SK-N-SH (cell line): ENCODE measurements around the gene TMEM190. TPM values are rescaled to one million over a fixed set of nuclear protein-coding genes. Genes with fewer than 3 reads are reported as not detected.

Experiments used
- CTCF ChIA-PET: fragments of 300-600, 350-600 bp; formaldehyde crosslinking; extraction: SDS; loops from one replicate; lab custom pipeline; 2021; lab: Yijun Ruan, JAX
- POLR2A ChIA-PET: fragments of 350-600 bp; sonication (Branson Sonifier 250); formaldehyde crosslinking; extraction: SDS; loops from one replicate; lab custom pipeline; 2020; ENCODE audit warnings: antibody characterized with exemption, inconsistent platforms; lab: Yijun Ruan, JAX
- DNase-seq: peaks from one replicate; pipeline ENCODE4 v3.0.0; 2012
- H2AFZ ChIP-seq: fragments of 200-600 bp; sonication (generic); 2 replicates; pipeline ENCODE4 v1.8.1; 2016; ENCODE audit warnings: antibody characterized with exemption, mild to moderate bottlenecking, low read depth
- H3F3A ChIP-seq: fragments of 200-600 bp; sonication (generic); replicated peaks from 2 replicates; pipeline ENCODE3; 2016; ENCODE audit warnings: antibody characterized with exemption, mild to moderate bottlenecking; ENCODE audit not compliant: insufficient read depth
- H3K27ac ChIP-seq, 2 experiments: fragments of 200-500 bp in 1 of 2; fragments of 200-600 bp in 1 of 2; sonication (Bioruptor generic) in 1 of 2; sonication (generic), shearing (Covaris generic) in 1 of 2; 2 replicates each; pipeline versions ENCODE4 v1.5.1 to v1.6.1; 2014 to 2016; ENCODE audit warnings: low read depth in 2 of 2, inconsistent platforms in 1 of 2, low read length in 1 of 2, mild to moderate bottlenecking in 1 of 2, mixed read lengths in 1 of 2
- H3K27me3 ChIP-seq: fragments of 200-600 bp; sonication (generic), shearing (Covaris generic); 2 replicates; pipeline ENCODE4 v1.6.1; 2016; ENCODE audit warnings: mixed run types; ENCODE audit not compliant: insufficient read depth
- H3K36me3 ChIP-seq, 2 experiments: fragments of 200-500 bp in 1 of 2; fragments of 200-600 bp in 1 of 2; sonication (Bioruptor generic) in 1 of 2; sonication (generic) in 1 of 2; replicated peaks in 1 of 2; 2 replicates each; pipeline versions ENCODE3 to v1.5.1; 2014 to 2016; ENCODE audit warnings: low read length in 1 of 2, mild to moderate bottlenecking in 1 of 2; ENCODE audit not compliant: insufficient read depth in 2 of 2, control insufficient read depth in 1 of 2
- H3K4me1 ChIP-seq, 2 experiments: fragments of 200-500 bp in 1 of 2; fragments of 200-600 bp in 1 of 2; sonication (Bioruptor generic) in 1 of 2; sonication (generic), shearing (Covaris generic) in 1 of 2; 2 replicates each; pipeline versions ENCODE4 v1.5.1 to v1.6.1; 2014 to 2016; ENCODE audit warnings: low read depth in 1 of 2, low read length in 1 of 2, mixed run types in 1 of 2; ENCODE audit not compliant: insufficient read depth in 2 of 2, control insufficient read depth in 1 of 2
- H3K4me2 ChIP-seq: fragments of 200-600 bp; sonication (generic), shearing (Covaris generic); 2 replicates; pipeline ENCODE4 v1.6.1; 2017; ENCODE audit warnings: mixed run types
- H3K4me3 ChIP-seq, 2 experiments: fragments of 200-500 bp in 1 of 2; fragments of 200-600 bp in 1 of 2; sonication (Bioruptor generic) in 1 of 2; sonication (generic), shearing (Covaris generic) in 1 of 2; 2 replicates each; pipeline versions ENCODE4 v1.5.1 to v1.8.1; 2014 to 2016; ENCODE audit warnings: low read depth in 2 of 2, inconsistent platforms in 1 of 2, low read length in 1 of 2, mild to moderate bottlenecking in 1 of 2, mixed read lengths in 1 of 2, moderate library complexity in 1 of 2
- H3K79me2 ChIP-seq: fragments of 200-600 bp; sonication (generic); 2 replicates; pipeline ENCODE4 v1.8.1; 2017; ENCODE audit warnings: mild to moderate bottlenecking; ENCODE audit not compliant: insufficient read depth
- H3K9ac ChIP-seq: fragments of 200-600 bp; sonication (generic); 2 replicates; pipeline ENCODE4 v1.6.1; 2017; ENCODE audit warnings: mixed run types
- H3K9me2 ChIP-seq: fragments of 200-600 bp; sonication (generic); 2 replicates; pipeline ENCODE4 v1.6.1; 2017; ENCODE audit warnings: mixed run types
- H3K9me3 ChIP-seq: fragments of 200-600 bp; sonication (generic); 2 replicates; pipeline ENCODE4 v1.6.1; 2017; ENCODE audit warnings: mixed run types, mild to moderate bottlenecking, moderate library complexity
- H4K20me1 ChIP-seq: fragments of 200-600 bp; sonication (generic); 2 replicates; pipeline ENCODE4 v1.6.1; 2017; ENCODE audit warnings: mild to moderate bottlenecking, mixed run types; ENCODE audit not compliant: insufficient read depth
- CHD2 ChIP-seq: fragments of 150-350 bp; IDR thresholded peaks from 2 replicates; pipeline ENCODE4 v1.6.1; 2018; ENCODE audit warnings: low read length; ENCODE audit not compliant: partially characterized antibody
- EZH2phosphoT487 ChIP-seq: fragments of 200-600 bp; sonication (generic); IDR thresholded peaks from 2 replicates; pipeline ENCODE4 v1.6.1; 2017; ENCODE audit warnings: low read depth, mixed run types, mild to moderate bottlenecking, antibody characterized with exemption, moderate library complexity, borderline replicate concordance
- FOSL2 ChIP-seq: IDR thresholded peaks from 2 replicates; pipeline ENCODE4 v1.4.0; 2012; ENCODE audit warnings: low read depth, mild to moderate bottlenecking, moderate library complexity, borderline replicate concordance
- FOXM1 ChIP-seq: IDR thresholded peaks from 2 replicates; pipeline ENCODE4 v1.4.0; 2012; ENCODE audit warnings: low read depth, mild to moderate bottlenecking
- GABPA ChIP-seq: IDR thresholded peaks from 2 replicates; pipeline ENCODE4 v1.4.0; 2012; ENCODE audit warnings: low read depth, mild to moderate bottlenecking
- GATA2 ChIP-seq: sonication (generic); formaldehyde crosslinking; IDR thresholded peaks from 2 replicates; pipeline ENCODE4 v1.5.0; 2020; ENCODE audit warnings: mild to moderate bottlenecking, missing genetic modification reagents
- MEF2A ChIP-seq: IDR thresholded peaks from 2 replicates; pipeline ENCODE4 v1.4.0; 2012; ENCODE audit warnings: low read depth, borderline replicate concordance
- NFIC ChIP-seq: IDR thresholded peaks from 2 replicates; pipeline ENCODE4 v1.4.0; 2012; ENCODE audit warnings: borderline replicate concordance
- NRF1 ChIP-seq: IDR thresholded peaks from 2 replicates; pipeline ENCODE4 v1.6.1; 2012; ENCODE audit warnings: low read depth, mild to moderate bottlenecking, low read length
- RFX5 ChIP-seq: IDR thresholded peaks from 2 replicates; pipeline ENCODE4 v1.6.1; 2012; ENCODE audit warnings: mild to moderate bottlenecking, improper control_type of control experiment, low read length
- RXRA ChIP-seq: IDR thresholded peaks from 2 replicates; pipeline ENCODE4 v1.4.0; 2012; ENCODE audit warnings: low read depth, mild to moderate bottlenecking, borderline replicate concordance
- SMC3 ChIP-seq: IDR thresholded peaks from 2 replicates; pipeline ENCODE4 v1.6.1; 2012; ENCODE audit warnings: low read depth, low read length, improper control_type of control experiment
- TCF12 ChIP-seq: IDR thresholded peaks from 2 replicates; pipeline ENCODE4 v1.4.0; 2012
- TEAD4 ChIP-seq: IDR thresholded peaks from 2 replicates; pipeline ENCODE4 v1.4.0; 2012; ENCODE audit warnings: mild to moderate bottlenecking, borderline replicate concordance; ENCODE audit not compliant: insufficient read depth
- WGBS: methylation state at CpG from one replicate; pipeline ENCODE4 v1.1.6; 2017; ENCODE audit warnings: low lambda C conversion rate; 5-methylcytosine and 5-hydroxymethylcytosine counted together
- polyA plus RNA-seq, 3 experiments: library from polyadenylated mRNA; depleted of rRNA; stranded (reverse); fragments of >200 nt; gene quantifications; 2 replicates each; pipeline ENCODE4 v1.2.3, GENCODE V29; 2012
- TF ChIP-seq, protein P1 (sequence below): fragments of 200-600 bp; sonication (generic); IDR thresholded peaks from 2 replicates; pipeline ENCODE4 v1.6.1; 2017; ENCODE audit warnings: antibody characterized with exemption, mild to moderate bottlenecking, moderate library complexity
- TF ChIP-seq, protein P2 (sequence below): fragments of 150-350 bp; IDR thresholded peaks from 2 replicates; pipeline ENCODE4 v1.6.1; 2017; ENCODE audit warnings: antibody characterized with exemption, low read length, low read depth, borderline replicate concordance
- TF ChIP-seq, protein P3 (sequence below): IDR thresholded peaks from 2 replicates; pipeline ENCODE4 v1.4.0; 2012; ENCODE audit warnings: low read depth
- TF ChIP-seq, protein P4 (sequence below): IDR thresholded peaks from 2 replicates; pipeline ENCODE4 v1.4.0; 2012; ENCODE audit warnings: low read depth, borderline replicate concordance
- TF ChIP-seq, protein P5 (sequence below): fragments of 150-350 bp; IDR thresholded peaks from 2 replicates; pipeline ENCODE4 v1.6.1; 2016; ENCODE audit warnings: mild to moderate bottlenecking, low read depth, low read length

TMEM190 gene
- polyA plus RNA-seq, 1 of the 3 experiments (the other 2 are of a cell fraction): 0.77 TPM

DNA sequence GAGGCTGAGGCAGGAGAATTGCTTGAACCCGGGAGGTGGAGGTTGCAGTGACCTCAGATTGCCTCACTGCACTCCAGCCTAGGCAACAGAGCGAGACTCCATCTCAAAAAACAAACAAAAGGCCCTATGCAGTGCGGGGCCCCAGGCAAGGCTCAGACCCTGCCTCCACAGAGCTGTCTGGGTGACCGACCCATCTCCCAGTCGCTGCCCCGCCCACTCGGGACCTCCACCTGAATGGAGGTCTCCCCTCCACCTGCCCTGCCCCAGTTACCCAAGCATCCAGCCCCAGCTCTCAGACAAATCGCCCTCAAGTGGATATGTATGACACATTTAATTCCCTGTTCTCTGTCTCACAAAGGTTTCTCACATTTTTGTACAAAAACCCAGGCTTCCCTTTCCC is 11.4 kb upstream of the TMEM190 start:
- peaks cover 14% of the 10 kb centered on the region for H3K79me2 ChIP-seq
- TF ChIP-seq SMC3 (no peak), GATA2 (CRISPR knock-in tag) (no peak), GABPA (no peak), NFIC (no peak), TEAD4 (no peak), NRF1 (no peak), EZH2phosphoT487 (no peak), RXRA (no peak), MEF2A (no peak), FOSL2 (no peak), RFX5 (no peak), CHD2 (no peak), FOXM1 (no peak), TCF12 (no peak)
- TF ChIP-seq, protein P1, sequence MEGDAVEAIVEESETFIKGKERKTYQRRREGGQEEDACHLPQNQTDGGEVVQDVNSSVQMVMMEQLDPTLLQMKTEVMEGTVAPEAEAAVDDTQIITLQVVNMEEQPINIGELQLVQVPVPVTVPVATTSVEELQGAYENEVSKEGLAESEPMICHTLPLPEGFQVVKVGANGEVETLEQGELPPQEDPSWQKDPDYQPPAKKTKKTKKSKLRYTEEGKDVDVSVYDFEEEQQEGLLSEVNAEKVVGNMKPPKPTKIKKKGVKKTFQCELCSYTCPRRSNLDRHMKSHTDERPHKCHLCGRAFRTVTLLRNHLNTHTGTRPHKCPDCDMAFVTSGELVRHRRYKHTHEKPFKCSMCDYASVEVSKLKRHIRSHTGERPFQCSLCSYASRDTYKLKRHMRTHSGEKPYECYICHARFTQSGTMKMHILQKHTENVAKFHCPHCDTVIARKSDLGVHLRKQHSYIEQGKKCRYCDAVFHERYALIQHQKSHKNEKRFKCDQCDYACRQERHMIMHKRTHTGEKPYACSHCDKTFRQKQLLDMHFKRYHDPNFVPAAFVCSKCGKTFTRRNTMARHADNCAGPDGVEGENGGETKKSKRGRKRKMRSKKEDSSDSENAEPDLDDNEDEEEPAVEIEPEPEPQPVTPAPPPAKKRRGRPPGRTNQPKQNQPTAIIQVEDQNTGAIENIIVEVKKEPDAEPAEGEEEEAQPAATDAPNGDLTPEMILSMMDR: no peak
- TF ChIP-seq, protein P2, sequence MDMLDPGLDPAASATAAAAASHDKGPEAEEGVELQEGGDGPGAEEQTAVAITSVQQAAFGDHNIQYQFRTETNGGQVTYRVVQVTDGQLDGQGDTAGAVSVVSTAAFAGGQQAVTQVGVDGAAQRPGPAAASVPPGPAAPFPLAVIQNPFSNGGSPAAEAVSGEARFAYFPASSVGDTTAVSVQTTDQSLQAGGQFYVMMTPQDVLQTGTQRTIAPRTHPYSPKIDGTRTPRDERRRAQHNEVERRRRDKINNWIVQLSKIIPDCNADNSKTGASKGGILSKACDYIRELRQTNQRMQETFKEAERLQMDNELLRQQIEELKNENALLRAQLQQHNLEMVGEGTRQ: no peak
- TF ChIP-seq, protein P3, sequence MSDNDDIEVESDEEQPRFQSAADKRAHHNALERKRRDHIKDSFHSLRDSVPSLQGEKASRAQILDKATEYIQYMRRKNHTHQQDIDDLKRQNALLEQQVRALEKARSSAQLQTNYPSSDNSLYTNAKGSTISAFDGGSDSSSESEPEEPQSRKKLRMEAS: no peak
- TF ChIP-seq, protein P4, sequence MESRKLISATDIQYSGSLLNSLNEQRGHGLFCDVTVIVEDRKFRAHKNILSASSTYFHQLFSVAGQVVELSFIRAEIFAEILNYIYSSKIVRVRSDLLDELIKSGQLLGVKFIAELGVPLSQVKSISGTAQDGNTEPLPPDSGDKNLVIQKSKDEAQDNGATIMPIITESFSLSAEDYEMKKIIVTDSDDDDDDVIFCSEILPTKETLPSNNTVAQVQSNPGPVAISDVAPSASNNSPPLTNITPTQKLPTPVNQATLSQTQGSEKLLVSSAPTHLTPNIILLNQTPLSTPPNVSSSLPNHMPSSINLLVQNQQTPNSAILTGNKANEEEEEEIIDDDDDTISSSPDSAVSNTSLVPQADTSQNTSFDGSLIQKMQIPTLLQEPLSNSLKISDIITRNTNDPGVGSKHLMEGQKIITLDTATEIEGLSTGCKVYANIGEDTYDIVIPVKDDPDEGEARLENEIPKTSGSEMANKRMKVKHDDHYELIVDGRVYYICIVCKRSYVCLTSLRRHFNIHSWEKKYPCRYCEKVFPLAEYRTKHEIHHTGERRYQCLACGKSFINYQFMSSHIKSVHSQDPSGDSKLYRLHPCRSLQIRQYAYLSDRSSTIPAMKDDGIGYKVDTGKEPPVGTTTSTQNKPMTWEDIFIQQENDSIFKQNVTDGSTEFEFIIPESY: no peak
- TF ChIP-seq, protein P5, sequence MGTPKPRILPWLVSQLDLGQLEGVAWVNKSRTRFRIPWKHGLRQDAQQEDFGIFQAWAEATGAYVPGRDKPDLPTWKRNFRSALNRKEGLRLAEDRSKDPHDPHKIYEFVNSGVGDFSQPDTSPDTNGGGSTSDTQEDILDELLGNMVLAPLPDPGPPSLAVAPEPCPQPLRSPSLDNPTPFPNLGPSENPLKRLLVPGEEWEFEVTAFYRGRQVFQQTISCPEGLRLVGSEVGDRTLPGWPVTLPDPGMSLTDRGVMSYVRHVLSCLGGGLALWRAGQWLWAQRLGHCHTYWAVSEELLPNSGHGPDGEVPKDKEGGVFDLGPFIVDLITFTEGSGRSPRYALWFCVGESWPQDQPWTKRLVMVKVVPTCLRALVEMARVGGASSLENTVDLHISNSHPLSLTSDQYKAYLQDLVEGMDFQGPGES: no peak
- TF ChIP-seq, all 33 proteins: peak for 0
- Histone ChIP-seq H3K9me2 (no peaks in the 10 kb centered on the region), H3K4me3 (no peak overlapping the region), H3F3A (peaks cover 8% of the 10 kb centered on the region), H2AFZ (no peak overlapping the region), H3K36me3 (peaks cover 0 to 4% of the 10 kb centered on the region in 2 experiments), H3K4me2 (no peak overlapping the region), H3K27ac (no peak overlapping the region), H3K27me3 (no peaks in the 10 kb centered on the region), H3K4me1 (peaks cover 0 to 13% of the 10 kb centered on the region in 2 experiments; a peak in 1 of 4 replicates), H3K9ac (no peak overlapping the region), H4K20me1 (no peaks in the 10 kb centered on the region), H3K9me3 (no peaks in the 10 kb centered on the region)
- CTCF ChIA-PET: no interaction called here
- WGBS: 95% methylated on average over 5 of the region's 8 CpGs
- no peak for DNase-seq
- POLR2A ChIA-PET: no interaction called here
